BLaER1 treated with 17β-estradiol and CSF1 and Interleukin-3, amounts not matched to agents 10 nM and 100 nM (cell line): ENCODE results near the gene MRAP.

ENCODE experiments used
- H3K27ac ChIP-seq, 11 experiments: shearing (Covaris generic); formaldehyde crosslinking; 2 replicates each; pipeline ENCODE4 v1.8.1; 2022
- H3K27me3 ChIP-seq, 11 experiments: shearing (Covaris generic); formaldehyde crosslinking; 2 replicates each; pipeline ENCODE4 v1.8.1; 2022
- H3K36me3 ChIP-seq, 11 experiments: shearing (Covaris generic); formaldehyde crosslinking; 2 replicates each; pipeline ENCODE4 v1.8.1; 2022
- H3K4me1 ChIP-seq, 10 experiments: shearing (Covaris generic); formaldehyde crosslinking; 2 replicates each; pipeline ENCODE4 v1.8.1; 2022
- H3K4me2 ChIP-seq, 11 experiments: shearing (Covaris generic); formaldehyde crosslinking; 2 replicates each; pipeline ENCODE4 v1.8.1; 2022
- H3K4me3 ChIP-seq, 10 experiments: shearing (Covaris generic); formaldehyde crosslinking; 2 replicates each; pipeline ENCODE4 v1.8.1; 2022
- H3K9ac ChIP-seq, 11 experiments: shearing (Covaris generic); formaldehyde crosslinking; 2 replicates each; pipeline ENCODE4 v1.8.1; 2022
- H3K9me3 ChIP-seq, 11 experiments: shearing (Covaris generic); formaldehyde crosslinking; replicated peaks in 1 of 11; 2 replicates each; pipeline ENCODE4 v1.8.1; 2022
- H4K20me1 ChIP-seq, 11 experiments: shearing (Covaris generic); formaldehyde crosslinking; 2 replicates each; pipeline ENCODE4 v1.8.1; 2022
- Cebpa-rat ChIP-seq, 11 experiments: shearing (Covaris generic); IDR thresholded peaks; 2 replicates each; pipeline ENCODE4 v1.8.1; 2022

Gene MRAP

GRCh38 chr21:32346951-32347350 lies 48.3 kb downstream of the MRAP start:
- H3K4me1 ChIP-seq = no peaks in the 10 kb centered on the region

GRCh38 chr21:32347351-32347750 lies 48.7 kb downstream of the MRAP start:
- H3K27me3 ChIP-seq = no peaks in the 10 kb centered on the region
- H3K4me3 ChIP-seq = no peak overlapping the region
- peaks cover 35 to 47% (median 39%) of the 10 kb centered on the region in 11 experiments for H3K9me3 ChIP-seq
- no peak overlapping the region for H3K9ac ChIP-seq
- no peak overlapping the region for H3K4me2 ChIP-seq
- H3K4me1 ChIP-seq = no peaks in the 10 kb centered on the region
- peaks cover 99 to 100% (median 100%) of the 10 kb centered on the region in 11 experiments for H3K36me3 ChIP-seq
- no peak for TF ChIP-seq Cebpa-rat (IDR thresholded peaks at IDR 0.05)
- peaks cover 0 to 68% (median 12%) of the 10 kb centered on the region in 11 experiments; a peak in 13 of 22 replicates for H4K20me1 ChIP-seq
- H3K27ac ChIP-seq = no peak overlapping the region

More at GRCh38 chr21:32346951-32347350, 48.3 kb downstream of the MRAP start:
- Histone ChIP-seq H4K20me1 (peaks cover 0 to 69% (median 8%) of the 10 kb centered on the region in 11 experiments; a peak in 13 of 22 replicates), H3K4me2 (no peak overlapping the region), H3K9me3 (peaks cover 35 to 47% (median 39%) of the 10 kb centered on the region in 11 experiments), H3K4me3 (no peak overlapping the region), H3K27me3 (no peaks in the 10 kb centered on the region), H3K9ac (no peak overlapping the region), H3K27ac (no peak overlapping the region), H3K36me3 (peaks cover 99 to 100% (median 100%) of the 10 kb centered on the region in 11 experiments)
- no peak for TF ChIP-seq Cebpa-rat (IDR thresholded peaks at IDR 0.05)

- no peaks in the 10 kb centered on the region for H3K27me3 ChIP-seq
- TF ChIP-seq Cebpa-rat (IDR thresholded peaks at IDR 0.05) = no peak
- peaks cover 99 to 100% (median 100%) of the 10 kb centered on the region in 11 experiments for H3K36me3 ChIP-seq
- no peak overlapping the region for H3K4me3 ChIP-seq
- H3K9ac ChIP-seq = no peak overlapping the region
- no peak overlapping the region for H3K27ac ChIP-seq
- no peaks in the 10 kb centered on the region for H3K4me1 ChIP-seq
- peaks cover 35 to 47% (median 39%) of the 10 kb centered on the region in 11 experiments for H3K9me3 ChIP-seq
- H4K20me1 ChIP-seq = peaks cover 0 to 71% (median 18%) of the 10 kb centered on the region in 11 experiments; a peak in 13 of 22 replicates
- H3K4me2 ChIP-seq = no peak overlapping the region
Observed at GRCh38 chr21:32347977-32348376, 49.3 kb downstream of the MRAP start.

- no peak for TF ChIP-seq Cebpa-rat (IDR thresholded peaks at IDR 0.05)
- no peak overlapping the region for H3K27ac ChIP-seq
- peaks cover 99 to 100% (median 100%) of the 10 kb centered on the region in 11 experiments for H3K36me3 ChIP-seq
- H3K9me3 ChIP-seq = peaks cover 33 to 46% (median 39%) of the 10 kb centered on the region in 11 experiments
- no peak overlapping the region for H3K4me3 ChIP-seq
- no peaks in the 10 kb centered on the region for H3K27me3 ChIP-seq
- H3K4me2 ChIP-seq = no peak overlapping the region
- H3K9ac ChIP-seq = no peak overlapping the region
- H3K4me1 ChIP-seq = no peaks in the 10 kb centered on the region
- H4K20me1 ChIP-seq = peaks cover 0 to 71% (median 21%) of the 10 kb centered on the region in 11 experiments; a peak in 13 of 22 replicates
Observed at GRCh38 chr21:32348604-32349332, 50.1 kb downstream of the MRAP start.

GRCh38 chr21:32349333-32349944 lies 50.8 kb downstream of the MRAP start:
- Histone ChIP-seq H3K4me3 (no peak overlapping the region), H3K9me3 (peaks cover 26 to 39% (median 34%) of the 10 kb centered on the region in 11 experiments), H3K4me2 (no peak overlapping the region), H3K36me3 (peaks cover 99 to 100% (median 100%) of the 10 kb centered on the region in 11 experiments), H3K9ac (no peak overlapping the region), H3K4me1 (no peaks in the 10 kb centered on the region), H3K27ac (no peak overlapping the region), H3K27me3 (no peaks in the 10 kb centered on the region), H4K20me1 (peaks cover 0 to 73% (median 23%) of the 10 kb centered on the region in 11 experiments; a peak in 13 of 22 replicates)
- no peak for TF ChIP-seq Cebpa-rat (IDR thresholded peaks at IDR 0.05)

GRCh38 chr21:32350211-32350980 lies 51.7 kb downstream of the MRAP start:
- no peaks in the 10 kb centered on the region for H3K27me3 ChIP-seq
- no peak overlapping the region for H3K4me3 ChIP-seq
- no peak overlapping the region for H3K27ac ChIP-seq
- no peak for TF ChIP-seq Cebpa-rat (IDR thresholded peaks at IDR 0.05)
- H3K4me1 ChIP-seq = no peaks in the 10 kb centered on the region
- H3K9ac ChIP-seq = no peak overlapping the region
- H3K9me3 ChIP-seq = peaks cover 17 to 30% (median 24%) of the 10 kb centered on the region in 11 experiments
- peaks cover 99 to 100% (median 100%) of the 10 kb centered on the region in 11 experiments for H3K36me3 ChIP-seq
- H4K20me1 ChIP-seq = peaks cover 0 to 67% (median 25%) of the 10 kb centered on the region in 11 experiments; a peak in 13 of 22 replicates
- H3K4me2 ChIP-seq = no peak overlapping the region

- Histone ChIP-seq H3K4me2 (no peak overlapping the region), H3K27me3 (no peaks in the 10 kb centered on the region), H3K27ac (no peak overlapping the region), H3K4me1 (no peaks in the 10 kb centered on the region), H3K36me3 (peaks cover 99 to 100% (median 100%) of the 10 kb centered on the region in 11 experiments), H3K9ac (no peak overlapping the region), H3K9me3 (peaks cover 11 to 24% (median 18%) of the 10 kb centered on the region in 11 experiments; a peak in 21 of 22 replicates), H3K4me3 (no peak overlapping the region), H4K20me1 (peaks cover 0 to 65% (median 25%) of the 10 kb centered on the region in 11 experiments; a peak in 13 of 22 replicates)
- TF ChIP-seq Cebpa-rat (IDR thresholded peaks at IDR 0.05) = no peak
Observed at GRCh38 chr21:32350981-32351380, 52.3 kb downstream of the MRAP start.

GRCh38 chr21:32351428-32351827 lies 52.8 kb downstream of the MRAP start:
- H3K27me3 ChIP-seq = no peaks in the 10 kb centered on the region
- H4K20me1 ChIP-seq = peaks cover 0 to 64% (median 25%) of the 10 kb centered on the region in 11 experiments; a peak in 13 of 22 replicates
- no peak overlapping the region for H3K9ac ChIP-seq
- no peak overlapping the region for H3K4me3 ChIP-seq
- TF ChIP-seq Cebpa-rat (IDR thresholded peaks at IDR 0.05) = no peak
- H3K9me3 ChIP-seq = peaks cover 6 to 19% (median 14%) of the 10 kb centered on the region in 11 experiments; a peak in 19 of 22 replicates
- H3K27ac ChIP-seq = no peak overlapping the region
- no peak overlapping the region for H3K4me2 ChIP-seq
- no peaks in the 10 kb centered on the region for H3K4me1 ChIP-seq
- peaks cover 99 to 100% (median 100%) of the 10 kb centered on the region in 11 experiments for H3K36me3 ChIP-seq
